C4-2B (cell line): ENCODE data around the gene CPZ.

Experiments used
- H3K27ac ChIP-seq: fragments of 450-650 bp; 2 replicates; pipeline ENCODE4 v1.5.1; 2017
- ZFX ChIP-seq: fragments of 450-650 bp; IDR thresholded peaks from 2 replicates; pipeline ENCODE4 v1.6.1; 2017
- TF ChIP-seq, protein P1 (sequence below): fragments of 450-650 bp; conservative IDR thresholded peaks from 2 replicates; pipeline ENCODE4 v1.5.1; 2017; ENCODE audit warnings: mild to moderate bottlenecking

Gene CPZ

GRCh38 chr4:8547108-8547911 is 45.3 kb upstream of the CPZ start:
- no peak overlapping the region for H3K27ac ChIP-seq
- TF ChIP-seq, protein P1, sequence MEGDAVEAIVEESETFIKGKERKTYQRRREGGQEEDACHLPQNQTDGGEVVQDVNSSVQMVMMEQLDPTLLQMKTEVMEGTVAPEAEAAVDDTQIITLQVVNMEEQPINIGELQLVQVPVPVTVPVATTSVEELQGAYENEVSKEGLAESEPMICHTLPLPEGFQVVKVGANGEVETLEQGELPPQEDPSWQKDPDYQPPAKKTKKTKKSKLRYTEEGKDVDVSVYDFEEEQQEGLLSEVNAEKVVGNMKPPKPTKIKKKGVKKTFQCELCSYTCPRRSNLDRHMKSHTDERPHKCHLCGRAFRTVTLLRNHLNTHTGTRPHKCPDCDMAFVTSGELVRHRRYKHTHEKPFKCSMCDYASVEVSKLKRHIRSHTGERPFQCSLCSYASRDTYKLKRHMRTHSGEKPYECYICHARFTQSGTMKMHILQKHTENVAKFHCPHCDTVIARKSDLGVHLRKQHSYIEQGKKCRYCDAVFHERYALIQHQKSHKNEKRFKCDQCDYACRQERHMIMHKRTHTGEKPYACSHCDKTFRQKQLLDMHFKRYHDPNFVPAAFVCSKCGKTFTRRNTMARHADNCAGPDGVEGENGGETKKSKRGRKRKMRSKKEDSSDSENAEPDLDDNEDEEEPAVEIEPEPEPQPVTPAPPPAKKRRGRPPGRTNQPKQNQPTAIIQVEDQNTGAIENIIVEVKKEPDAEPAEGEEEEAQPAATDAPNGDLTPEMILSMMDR = peak; percentile 42
- TF ChIP-seq ZFX = no peak

DNA sequence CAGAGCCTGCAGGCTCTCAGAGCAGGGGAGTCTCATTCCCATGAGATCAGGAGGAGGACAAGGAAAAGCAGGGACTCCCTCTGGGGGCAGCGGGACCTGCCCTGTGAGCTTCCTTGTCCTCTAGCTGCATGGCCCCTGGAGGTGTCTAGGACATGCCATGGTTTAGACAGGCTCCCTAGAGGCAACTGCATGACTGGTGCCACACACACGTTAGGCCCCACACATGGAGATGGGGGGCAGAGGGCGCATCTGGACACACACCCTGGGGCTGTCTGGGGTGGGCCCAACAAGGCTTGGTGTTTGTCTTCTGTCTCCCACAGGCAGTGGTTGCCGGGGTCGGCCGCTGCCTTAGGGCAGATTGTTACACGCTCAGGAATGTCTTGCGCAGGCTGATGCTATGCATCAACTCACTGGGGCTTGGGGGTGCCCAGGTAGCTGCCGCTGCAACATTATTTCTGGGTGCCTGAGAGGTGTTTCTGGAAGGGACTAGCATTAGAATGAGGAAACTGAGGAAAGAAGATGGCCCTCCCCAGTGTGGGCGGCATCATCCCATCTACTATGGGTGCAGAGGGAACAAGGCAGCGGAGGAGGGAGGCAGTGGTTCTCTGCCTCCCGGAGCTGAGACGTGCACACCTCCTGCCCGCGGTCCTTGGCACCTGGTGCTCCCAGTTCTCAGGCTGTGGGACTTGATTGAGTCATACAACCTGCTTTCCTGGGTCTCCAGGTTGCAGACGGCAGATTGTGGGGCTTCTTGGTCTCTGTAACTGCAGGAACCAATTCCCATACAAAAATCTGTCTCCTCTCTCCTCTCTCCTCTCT is 44.4 kb upstream of the CPZ start:
- no peak overlapping the region for H3K27ac ChIP-seq
- TF ChIP-seq, protein P1 = no peak
- no peak for TF ChIP-seq ZFX

DNA sequence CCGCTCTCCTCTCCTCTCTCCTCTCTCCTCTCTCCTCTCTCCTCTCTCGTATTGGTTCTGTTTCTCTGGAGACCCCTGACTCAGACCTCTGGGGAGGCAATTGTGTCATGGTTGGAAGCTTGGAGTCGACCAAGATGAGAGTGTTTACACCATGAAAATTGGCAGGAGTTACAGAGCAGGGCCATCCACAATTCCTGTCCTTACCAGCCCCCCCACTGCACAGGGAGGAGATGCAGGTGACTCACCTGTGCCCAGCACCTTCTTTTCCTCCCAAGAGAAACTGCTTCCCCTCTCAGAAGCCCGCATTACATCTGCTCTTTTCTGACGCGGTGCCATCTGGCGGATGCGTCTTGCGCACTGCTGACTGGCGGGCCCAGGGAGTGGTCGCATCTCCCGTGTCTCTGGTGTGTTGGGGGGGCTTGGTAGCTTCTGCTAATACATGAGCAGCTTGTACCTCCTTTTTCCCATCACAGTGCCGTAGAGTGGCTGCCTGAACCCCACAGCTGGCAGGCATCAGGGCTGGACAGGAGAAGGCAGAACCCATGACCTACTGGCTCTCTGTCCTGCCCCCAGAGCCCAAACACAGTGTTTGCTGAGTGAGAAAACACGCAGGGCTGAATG is 43.7 kb upstream of the CPZ start:
- no peak overlapping the region for H3K27ac ChIP-seq
- no peak for TF ChIP-seq ZFX
- TF ChIP-seq, protein P1 = no peak

- TF ChIP-seq ZFX = no peak
- TF ChIP-seq, protein P1 = no peak
- no peak overlapping the region for H3K27ac ChIP-seq
Measured at GRCh38 chr4:8549352-8549931, 43.1 kb upstream of the CPZ start.

DNA sequence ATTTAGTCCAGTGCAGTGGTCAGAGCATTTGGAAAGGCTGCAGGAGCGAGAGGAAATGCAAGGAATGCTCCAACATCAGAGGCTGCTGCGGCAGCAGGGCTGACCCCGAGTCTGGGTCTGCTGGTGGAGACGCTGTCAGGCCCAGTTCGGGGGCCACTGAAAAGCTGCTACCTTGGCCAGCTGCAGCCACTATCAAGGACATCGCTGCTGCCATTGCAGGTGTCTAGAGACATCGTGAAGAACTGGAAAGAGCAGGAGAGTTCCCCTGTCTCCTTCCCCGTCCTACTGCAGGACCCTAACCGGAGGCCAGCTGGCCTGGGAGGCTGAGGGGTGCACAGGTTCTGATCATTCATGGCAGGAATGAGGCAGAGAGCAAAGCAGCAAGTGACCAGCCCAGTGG is 41.9 kb upstream of the CPZ start:
- TF ChIP-seq, protein P1 = no peak
- no peak for TF ChIP-seq ZFX

DNA sequence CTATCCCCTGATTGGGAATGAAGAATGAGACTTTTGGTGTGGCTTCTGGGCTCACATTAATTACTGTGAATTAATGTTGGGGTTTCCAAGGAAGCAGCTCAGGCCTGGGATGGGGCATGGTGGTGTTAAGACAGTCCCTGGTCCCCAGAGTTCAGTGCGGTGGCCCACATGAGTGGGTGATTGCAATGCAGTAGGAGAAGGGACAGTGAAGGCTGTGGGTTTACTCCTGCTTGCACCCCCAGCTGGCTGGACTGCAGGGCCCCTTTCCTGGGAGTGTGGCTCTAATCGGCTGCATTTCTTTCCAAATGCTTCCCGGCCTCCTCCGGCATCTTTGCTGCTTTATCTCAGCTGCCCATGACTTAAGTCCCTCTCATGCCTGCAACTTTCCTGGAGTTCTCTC is 40.5 kb upstream of the CPZ start:
- H3K27ac ChIP-seq = no peak overlapping the region
- TF ChIP-seq, protein P1 = no peak
- TF ChIP-seq ZFX = no peak

More for the DNA sequence above, 41.9 kb upstream of the CPZ start:
- H3K27ac ChIP-seq = no peak overlapping the region
